Keratinocyte (primary cell): Measurements from ENCODE around the gene PITHD1. TPM values are rescaled to one million over a fixed set of nuclear protein-coding genes. Genes with fewer than 3 reads are reported as not detected.
"Not testable (repeated sequence)": the region's sequence is repeated elsewhere in the genome, so short reads cannot be mapped to it uniquely, and the experiment has no call there.

Source experiments
- DNase-seq: peaks from one replicate; pipeline ENCODE4 v3.0.0-alpha.2; 2011; ENCODE audit warnings: low read depth, missing footprints, low spot score
- FAIRE-seq: peaks from 2 replicates; lab custom pipeline; 2011; peaks lifted over from hg19 to GRCh38; lab: Jason Lieb, UNC
- H2AFZ ChIP-seq: 2 replicates; pipeline ENCODE4 v1.6.0; 2012; ENCODE audit warnings: low read length, control low read depth, inconsistent platforms; ENCODE audit not compliant: control insufficient read depth
- H3K27ac ChIP-seq: 2 replicates; pipeline ENCODE4 v1.5.1; 2011; ENCODE audit warnings: low read length; ENCODE audit not compliant: control insufficient read depth, insufficient read depth
- H3K27me3 ChIP-seq: 3 replicates; pipeline ENCODE4 v1.6.0; 2011; ENCODE audit warnings: low read length; ENCODE audit not compliant: control insufficient read depth, insufficient read depth; ENCODE audit errors: extremely low read depth
- H3K36me3 ChIP-seq, 2 experiments: 2 replicates in 1 of 2; 3 replicates in 1 of 2; pipeline ENCODE4 v1.5.1; 2011; ENCODE audit warnings: low read length in 2 of 2, mild to moderate bottlenecking in 1 of 2; ENCODE audit not compliant: control insufficient read depth in 2 of 2, insufficient read depth in 2 of 2; ENCODE audit errors: extremely low read depth in 1 of 2
- H3K4me1 ChIP-seq: 3 replicates; pipeline ENCODE4 v1.5.1; 2011; ENCODE audit warnings: low read length; ENCODE audit not compliant: control insufficient read depth, insufficient read depth; ENCODE audit errors: extremely low read depth
- H3K4me2 ChIP-seq: 3 replicates; pipeline ENCODE4 v1.6.0; 2011; ENCODE audit warnings: low read depth, low read length; ENCODE audit not compliant: control insufficient read depth, insufficient read depth; ENCODE audit errors: extremely low read depth
- H3K4me3 ChIP-seq, 3 experiments: fragments of 200-600 bp in 1 of 3; sonication (generic) in 1 of 3; 2 replicates in 2 of 3; 3 replicates in 1 of 3; pipeline ENCODE4 v1.5.1; 2011 to 2016; ENCODE audit warnings: low read length in 3 of 3, mild to moderate bottlenecking in 3 of 3, control low read depth in 2 of 3, inconsistent platforms in 1 of 3, low read depth in 1 of 3, mixed read lengths in 1 of 3, mixed run types in 1 of 3, moderate library complexity in 1 of 3; ENCODE audit not compliant: control insufficient read depth in 2 of 3, insufficient read depth in 2 of 3; ENCODE audit errors: extremely low read depth in 1 of 3
- H3K79me2 ChIP-seq: 2 replicates; pipeline ENCODE4 v1.6.0; 2012; ENCODE audit warnings: low read length; ENCODE audit not compliant: control insufficient read depth, insufficient read depth
- H3K9ac ChIP-seq: 3 replicates; pipeline ENCODE4 v1.6.0; 2011; ENCODE audit warnings: low read length; ENCODE audit not compliant: control insufficient read depth, insufficient read depth; ENCODE audit errors: extremely low read depth
- H3K9me1 ChIP-seq: 3 replicates; pipeline ENCODE4 v1.6.0; 2011; ENCODE audit warnings: low read length; ENCODE audit not compliant: control insufficient read depth, insufficient read depth; ENCODE audit errors: extremely low read depth
- H3K9me3 ChIP-seq: 2 replicates; pipeline ENCODE4 v1.5.1; 2012; ENCODE audit warnings: low read depth, low read length; ENCODE audit not compliant: control insufficient read depth
- H4K20me1 ChIP-seq: 3 replicates; pipeline ENCODE4 v1.6.0; 2011; ENCODE audit warnings: low read length; ENCODE audit not compliant: control insufficient read depth, insufficient read depth; ENCODE audit errors: extremely low read depth
- EZH2 ChIP-seq: IDR thresholded peaks from one replicate; pipeline ENCODE4 v1.6.1; 2012; ENCODE audit warnings: inconsistent platforms, mild to moderate bottlenecking, low read length, moderate library complexity
- dilution Hi-C: fragments of 300-500 bp; cut with MboI; formaldehyde crosslinking; loops from one replicate; pipeline ENCODE4 v1.7.0; 2020; ENCODE audit warnings: low sequenced_read_pairs; ENCODE audit not compliant: extremely low pct_ligation_motif_present
- polyA plus RNA-seq, 5 experiments: library from polyadenylated mRNA; depleted of rRNA in 3 of 5; stranded (reverse) in 3 of 5; stranded (forward) in 1 of 5; unstranded in 1 of 5; fragments of >200 nt; gene quantifications; 1 replicate in 1 of 5; 2 replicates in 3 of 5; 3 replicates in 1 of 5; pipeline versions ENCODE4 v1.2.1 to v1.2.3, GENCODE V29; 2011 to 2012; ENCODE audit warnings: missing spikeins in 2 of 5, low read depth in 1 of 5, low replicate concordance in 1 of 5
- TF ChIP-seq, protein P1 (sequence below), 3 experiments: IDR thresholded peaks in 1 of 3; conservative IDR thresholded peaks in 1 of 3; optimal IDR thresholded peaks in 1 of 3; 2 replicates in 2 of 3; 3 replicates in 1 of 3; pipeline versions ENCODE3 to v1.5.1; 2011; ENCODE audit warnings: low read length in 3 of 3, mild to moderate bottlenecking in 3 of 3, moderate library complexity in 2 of 3, control low read depth in 1 of 3, inconsistent platforms in 1 of 3; ENCODE audit not compliant: insufficient read depth in 2 of 3; ENCODE audit errors: extremely low read depth in 1 of 3

PITHD1 gene
- polyA plus RNA-seq, 1 donor (not counting 4 experiments of a cell fraction or from before 2014, with no cell fraction given), result 59.4 TPM

DNA sequence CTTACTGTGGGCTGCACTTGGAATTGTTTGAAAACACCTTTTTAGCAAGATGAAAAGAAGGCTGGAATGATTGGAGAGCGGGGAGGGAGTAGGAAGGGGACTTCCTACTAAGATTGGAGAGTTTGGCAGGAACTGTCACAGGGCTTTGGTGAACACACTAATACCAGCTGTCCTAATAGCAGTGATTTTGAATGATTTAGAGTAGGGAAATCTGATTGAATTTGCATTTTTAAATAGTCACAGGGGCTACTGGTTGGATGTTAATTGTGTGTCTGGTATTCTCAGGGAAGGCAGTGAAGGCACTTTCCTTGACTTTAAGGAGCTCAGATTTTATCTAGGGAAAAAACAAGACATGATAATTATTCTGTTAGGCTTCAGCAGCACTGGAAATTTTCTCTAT, 49.5 kb downstream of the PITHD1 start:
- H3K4me1 ChIP-seq, result peaks cover 3% of the 10 kb centered on the region
- H3K79me2 ChIP-seq, result peaks cover 6% of the 10 kb centered on the region
- H3K4me2 ChIP-seq, result no peak overlapping the region
- H3K36me3 ChIP-seq, result no peaks in the 10 kb centered on the region
- TF ChIP-seq, protein P1, sequence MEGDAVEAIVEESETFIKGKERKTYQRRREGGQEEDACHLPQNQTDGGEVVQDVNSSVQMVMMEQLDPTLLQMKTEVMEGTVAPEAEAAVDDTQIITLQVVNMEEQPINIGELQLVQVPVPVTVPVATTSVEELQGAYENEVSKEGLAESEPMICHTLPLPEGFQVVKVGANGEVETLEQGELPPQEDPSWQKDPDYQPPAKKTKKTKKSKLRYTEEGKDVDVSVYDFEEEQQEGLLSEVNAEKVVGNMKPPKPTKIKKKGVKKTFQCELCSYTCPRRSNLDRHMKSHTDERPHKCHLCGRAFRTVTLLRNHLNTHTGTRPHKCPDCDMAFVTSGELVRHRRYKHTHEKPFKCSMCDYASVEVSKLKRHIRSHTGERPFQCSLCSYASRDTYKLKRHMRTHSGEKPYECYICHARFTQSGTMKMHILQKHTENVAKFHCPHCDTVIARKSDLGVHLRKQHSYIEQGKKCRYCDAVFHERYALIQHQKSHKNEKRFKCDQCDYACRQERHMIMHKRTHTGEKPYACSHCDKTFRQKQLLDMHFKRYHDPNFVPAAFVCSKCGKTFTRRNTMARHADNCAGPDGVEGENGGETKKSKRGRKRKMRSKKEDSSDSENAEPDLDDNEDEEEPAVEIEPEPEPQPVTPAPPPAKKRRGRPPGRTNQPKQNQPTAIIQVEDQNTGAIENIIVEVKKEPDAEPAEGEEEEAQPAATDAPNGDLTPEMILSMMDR (optimal IDR thresholded peaks at IDR 0.05 in 1 of 3, IDR thresholded peaks at IDR 0.05 in 1 of 3, conservative IDR thresholded peaks at IDR 0.05 in 1 of 3; ENCODE audit: extremely low read depth in 1 of 3, insufficient read depth in 2 of 3, low read length in 3 of 3), result no peak
- no peak for TF ChIP-seq EZH2
- no peak overlapping the region for H3K4me3 ChIP-seq
- H2AFZ ChIP-seq, result no peak overlapping the region
- H4K20me1 ChIP-seq, result no peaks in the 10 kb centered on the region
- dilution Hi-C loops, result no loop called here
- H3K9ac ChIP-seq, result no peak overlapping the region
- no peaks in the 10 kb centered on the region for H3K9me1 ChIP-seq
- H3K9me3 ChIP-seq, result no peaks in the 10 kb centered on the region
- DNase-seq, result no peak
- FAIRE-seq, result no peak
- H3K27me3 ChIP-seq, result no peaks in the 10 kb centered on the region
- no peak overlapping the region for H3K27ac ChIP-seq

DNA sequence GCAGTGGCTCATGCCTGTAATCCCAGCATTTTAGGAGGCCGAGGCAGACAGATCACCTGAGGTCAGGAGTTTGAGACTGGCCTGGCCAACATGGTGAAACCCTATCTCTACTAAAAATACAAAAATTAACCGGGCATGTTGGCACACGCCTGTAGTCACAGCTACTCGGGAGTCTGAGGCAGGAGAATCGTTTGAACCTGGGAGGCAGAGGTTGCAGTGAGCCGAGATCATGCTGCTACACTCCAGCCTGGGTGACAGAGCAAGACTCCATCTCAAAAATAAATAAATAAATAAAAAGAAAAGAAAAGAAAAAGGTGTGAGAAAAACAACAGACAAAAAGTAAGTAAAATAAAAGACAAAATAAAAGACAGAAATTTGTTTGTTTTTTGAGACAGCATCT, 55.9 kb downstream of the PITHD1 start:
- DNase-seq, H3K4me2 ChIP-seq, dilution Hi-C loops, H3K79me2 ChIP-seq, H3K9me1 ChIP-seq, FAIRE-seq, H3K27me3 ChIP-seq, H3K36me3 ChIP-seq, H2AFZ ChIP-seq, H3K9ac ChIP-seq, H3K4me1 ChIP-seq, H3K4me3 ChIP-seq, H3K27ac ChIP-seq, H3K9me3 ChIP-seq, H4K20me1 ChIP-seq: not testable (repeated sequence)

DNA sequence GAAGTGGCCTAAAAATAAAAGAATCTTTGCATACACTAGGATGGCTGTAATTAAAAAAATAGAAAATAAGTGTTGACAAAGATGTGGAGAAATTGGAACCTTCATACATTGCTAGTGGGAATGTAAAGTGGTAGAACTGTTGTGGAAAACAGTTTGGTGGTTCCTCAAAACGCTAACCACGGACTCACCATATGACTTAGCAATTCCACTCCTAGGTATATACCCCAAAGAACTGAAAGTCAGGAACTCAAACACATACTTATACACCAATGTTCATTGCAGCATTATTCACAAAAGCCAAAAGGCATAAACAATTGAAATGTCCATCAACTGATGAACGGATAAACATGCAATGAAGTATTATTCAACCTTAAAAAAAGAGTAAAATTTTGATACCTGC, 57.8 kb downstream of the PITHD1 start:
- no peak for FAIRE-seq
- Histone ChIP-seq H3K79me2 (no peaks in the 10 kb centered on the region), H3K9me1 (no peaks in the 10 kb centered on the region), H3K9me3 (no peaks in the 10 kb centered on the region), H3K27ac (no peak overlapping the region), H3K9ac (no peak overlapping the region), H3K4me1 (peaks cover 3% of the 10 kb centered on the region), H3K4me3 (no peak overlapping the region), H3K4me2 (no peak overlapping the region), H4K20me1 (no peaks in the 10 kb centered on the region), H3K36me3 (no peaks in the 10 kb centered on the region), H2AFZ (no peak overlapping the region), H3K27me3 (peaks cover 6% of the 10 kb centered on the region)
- no peak for DNase-seq
- TF ChIP-seq, protein P1 (optimal IDR thresholded peaks at IDR 0.05 in 1 of 3, IDR thresholded peaks at IDR 0.05 in 1 of 3, conservative IDR thresholded peaks at IDR 0.05 in 1 of 3; ENCODE audit: extremely low read depth in 1 of 3, insufficient read depth in 2 of 3, low read length in 3 of 3), result no peak
- TF ChIP-seq EZH2, result no peak
- dilution Hi-C loops, result no loop called here
